HG03108 (cell line): Measurements from ENCODE around the gene FBXO30.

ENCODE experiments used
- ATAC-seq: cut with Tn5 transposase; IDR thresholded peaks from one replicate; pipeline ENCODE4 v1.9.1; 2021; ENCODE audit warnings: moderate library complexity; ENCODE audit not compliant: unreplicated experiment

The FBXO30 gene

DNA sequence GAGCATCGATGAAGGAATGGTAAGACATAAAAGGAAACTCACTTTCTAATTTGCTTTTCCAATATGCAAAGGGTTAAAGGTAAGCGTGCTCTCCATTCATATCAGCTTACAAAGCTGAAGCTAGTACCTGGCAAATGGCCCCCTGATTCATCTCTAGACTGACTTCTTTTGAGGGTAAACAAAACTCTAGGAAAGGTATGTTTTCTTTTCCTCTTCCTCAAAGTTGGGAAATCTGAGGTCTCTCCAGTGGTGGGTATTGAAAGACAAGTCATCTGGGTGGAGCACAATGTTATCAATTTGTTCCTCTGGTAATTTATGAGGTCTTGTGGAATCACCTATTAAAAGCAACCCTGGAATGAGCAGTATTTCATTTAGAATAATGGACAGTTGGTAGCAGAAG is 7.9 kb upstream of the FBXO30 start:
- ATAC-seq = no peak

GRCh38 chr6:145819994-145820393 is 5.4 kb upstream of the FBXO30 start:
- ATAC-seq = no peak

- ATAC-seq = no peak
Observed at GRCh38 chr6:145818796-145819195, 4.2 kb upstream of the FBXO30 start.

- ATAC-seq = no peak
Observed at GRCh38 chr6:145816392-145816791, 1.8 kb upstream of the FBXO30 start.

GRCh38 chr6:145815309-145816274 is 997 bp upstream of the FBXO30 start:
- peak; percentile 2 for ATAC-seq

DNA sequence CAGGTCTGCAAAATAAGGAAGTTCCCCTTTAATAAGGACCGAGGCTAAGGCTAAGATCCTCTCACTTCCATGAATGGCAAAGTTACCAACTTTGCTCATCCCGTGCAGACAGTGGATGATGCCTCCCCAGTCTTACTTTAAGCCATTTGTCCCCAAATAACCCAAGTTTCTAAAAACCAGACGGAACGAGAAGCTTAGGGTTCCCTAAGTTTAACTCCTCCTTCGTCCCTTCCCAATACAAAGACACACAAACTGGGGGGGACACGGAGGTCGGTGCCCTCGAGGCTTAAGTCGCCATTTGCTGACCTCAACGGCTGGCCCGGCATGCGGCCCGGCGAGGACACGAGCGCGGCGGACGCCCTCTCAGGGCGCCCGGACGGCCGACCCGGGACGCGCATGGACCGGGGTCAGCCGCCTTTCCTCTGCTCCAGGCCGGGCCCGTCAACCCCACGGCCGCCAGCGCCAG is 527 bp downstream of the FBXO30 start:
- ATAC-seq = peak; percentile 23

GRCh38 chr6:145813285-145814034 is 1.1 kb downstream of the FBXO30 start:
- no peak for ATAC-seq

- no peak for ATAC-seq
Observed at GRCh38 chr6:145811741-145812140, 2.9 kb downstream of the FBXO30 start.

DNA sequence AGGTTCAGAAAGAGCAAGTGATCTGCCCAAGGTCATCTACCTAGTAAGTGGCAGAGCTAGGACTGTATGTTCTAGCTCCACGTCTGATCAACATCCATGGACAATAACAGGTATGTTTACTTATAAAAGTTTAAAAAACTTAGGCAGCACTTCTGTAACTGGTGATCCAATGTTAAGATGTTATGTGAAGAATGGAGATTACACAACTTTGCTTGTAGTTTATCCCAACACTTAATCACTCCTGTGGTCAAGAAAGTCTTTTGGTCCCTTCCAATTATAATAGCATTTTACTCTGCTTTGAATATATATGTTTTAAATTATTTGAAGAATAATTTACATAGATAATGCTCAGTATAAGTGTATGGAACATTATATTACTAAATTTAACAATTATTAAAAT is 4.8 kb downstream of the FBXO30 start:
- ATAC-seq = no peak

- peak; percentile 81 for ATAC-seq
Observed at GRCh38 chr6:145809211-145809610, 5.4 kb downstream of the FBXO30 start.

GRCh38 chr6:145808239-145808638 is 6.4 kb downstream of the FBXO30 start:
- ATAC-seq = no peak

GRCh38 chr6:145802141-145802540 is 12.5 kb downstream of the FBXO30 start:
- no peak for ATAC-seq

DNA sequence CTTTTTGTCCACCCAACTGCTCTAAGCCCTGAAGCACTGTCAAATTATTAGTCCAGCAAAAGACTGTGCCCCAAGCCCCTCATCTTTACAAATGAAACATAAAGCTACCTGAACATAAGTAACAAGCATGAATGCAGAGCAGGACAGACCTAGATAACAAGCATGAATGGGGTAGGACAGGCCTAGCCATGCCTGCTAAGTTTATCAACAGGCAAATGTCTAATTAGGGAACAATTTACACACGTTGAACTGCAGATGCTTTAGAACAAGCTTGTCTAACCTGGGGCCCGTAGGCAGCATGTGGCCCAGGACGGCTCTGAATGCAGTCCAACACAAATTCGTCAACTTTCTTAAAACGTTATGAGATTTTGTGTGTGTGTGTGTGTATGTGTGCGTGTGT is 13.6 kb downstream of the FBXO30 start:
- ATAC-seq = no peak

DNA sequence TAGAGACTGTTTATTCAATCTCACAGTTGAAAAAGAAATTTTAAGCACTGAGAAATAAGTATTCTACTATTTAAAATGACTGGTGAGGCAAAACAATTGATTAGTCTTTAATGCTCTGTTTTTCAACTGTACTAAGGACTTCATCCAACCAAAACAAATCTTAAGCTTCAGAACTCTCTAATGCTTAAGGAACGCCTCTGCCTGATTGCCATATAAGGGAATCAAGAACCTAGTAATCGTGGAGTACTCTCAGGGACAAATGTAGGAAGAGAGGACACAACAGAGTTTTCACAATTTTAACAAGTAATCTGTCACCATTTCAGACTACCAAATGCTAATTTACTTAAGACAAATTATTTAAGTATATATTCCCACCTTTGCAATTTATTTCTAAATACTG is 16.1 kb downstream of the FBXO30 start:
- no peak for ATAC-seq

- ATAC-seq = no peak
Observed at GRCh38 chr6:145789443-145789842, 25.2 kb downstream of the FBXO30 start.

GRCh38 chr6:145787688-145788087 is 26.9 kb downstream of the FBXO30 start:
- no peak for ATAC-seq

DNA sequence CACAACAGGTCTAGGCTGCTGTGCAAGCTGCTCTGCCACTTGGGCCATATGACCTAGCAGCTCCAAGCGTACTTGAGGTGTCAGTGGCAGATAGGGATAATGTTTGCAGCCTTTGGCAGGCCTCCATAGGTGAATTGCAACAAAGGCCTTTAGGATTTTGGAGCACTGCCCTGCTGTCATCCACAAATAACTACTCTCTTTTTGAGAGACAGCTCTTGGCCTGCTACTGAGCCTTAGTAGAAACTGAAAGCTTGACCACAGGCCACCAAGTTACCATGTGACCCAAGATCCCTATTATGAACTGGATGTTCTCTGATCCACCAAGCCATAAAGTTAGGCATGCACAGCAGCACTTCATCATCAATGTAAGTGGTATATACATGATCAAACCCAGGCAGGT is 29.9 kb downstream of the FBXO30 start:
- ATAC-seq = peak; percentile 82

DNA sequence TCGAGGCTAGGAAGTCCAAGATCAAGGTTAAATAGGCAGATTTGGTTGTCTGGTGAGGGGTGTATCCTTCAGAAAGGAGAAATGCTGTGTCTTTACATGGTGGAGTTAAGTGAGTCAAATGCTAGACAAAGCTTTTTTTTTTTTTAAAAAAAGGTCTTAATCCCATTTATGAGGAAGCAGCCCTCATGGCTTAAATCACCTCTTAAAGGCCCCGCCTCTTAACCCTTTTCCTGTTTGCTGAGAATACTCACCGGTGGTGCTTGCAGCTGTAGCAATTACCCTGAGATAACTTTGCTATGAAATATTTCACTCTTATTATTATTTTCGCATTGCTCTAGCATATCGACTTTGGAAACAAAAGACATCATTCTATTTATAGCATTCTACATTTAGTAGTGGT is 30.8 kb downstream of the FBXO30 start:
- ATAC-seq = no peak

DNA sequence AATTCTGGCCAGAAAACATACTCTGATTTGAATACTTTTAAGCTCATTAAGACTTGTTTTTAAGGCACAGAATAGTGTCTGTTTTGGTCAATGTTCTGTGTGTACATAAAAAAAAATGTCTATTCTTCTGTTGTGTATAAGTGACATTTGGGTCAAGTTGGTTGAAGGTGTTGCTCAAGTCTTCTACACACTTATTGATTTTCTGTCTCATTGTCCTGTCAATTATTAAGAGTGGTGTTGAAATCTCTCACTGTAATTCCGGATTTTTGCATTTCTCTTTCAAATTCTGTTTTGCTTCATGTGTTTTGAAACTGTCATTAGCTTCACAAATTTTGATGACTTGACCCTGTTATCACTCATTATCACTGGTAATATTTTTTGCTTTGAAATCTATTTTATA is 41.7 kb downstream of the FBXO30 start:
- no peak for ATAC-seq

GRCh38 chr6:145765449-145765848 is 49.1 kb downstream of the FBXO30 start:
- no peak for ATAC-seq

GRCh38 chr6:145763742-145764141 is 50.9 kb downstream of the FBXO30 start:
- ATAC-seq = no peak

GRCh38 chr6:145761584-145761983 is 53.0 kb downstream of the FBXO30 start:
- ATAC-seq = peak; percentile 57
